WTC11 (cell line): ENCODE results near the gene CD82. TPM values are rescaled to one million over a fixed set of nuclear protein-coding genes. Genes with fewer than 3 reads are reported as not detected.
A peak's percentile ranks its signal among the peaks of the same experiment; 100 is the strongest.

Experiments
- ATAC-seq: fragments of 200-7000 bp; cut with Tn5 transposase; 2 replicates; pipeline ENCODE4 v1.10.0; 2021; ENCODE audit warnings: mild to moderate bottlenecking, moderate library complexity
- CTCF ChIA-PET: fragments of 300-600 bp; sonication (Branson Sonifier 250); formaldehyde crosslinking; loops from one replicate; lab custom pipeline; 2021; ENCODE audit warnings: antibody characterized with exemption; lab: Charles Lee
- POLR2A ChIA-PET: fragments of 350-600 bp; sonication (Branson Sonifier 250); formaldehyde crosslinking; loops from one replicate; lab custom pipeline; 2021; ENCODE audit warnings: antibody characterized with exemption; lab: Charles Lee
- DNase-seq: peaks from one replicate; pipeline ENCODE4 v3.0.0; 2021; ENCODE audit warnings: low spot score
- H3K27ac Mint-ChIP-seq: 2 replicates; pipeline ENCODE4 v1.8.0; 2021; ENCODE audit warnings: mixed read lengths
- H3K27me3 Mint-ChIP-seq: 2 replicates; pipeline ENCODE4 v1.8.0; 2021; ENCODE audit warnings: low read depth, mild to moderate bottlenecking, moderate library complexity, mixed read lengths
- H3K36me3 Mint-ChIP-seq: 2 replicates; pipeline ENCODE4 v1.8.0; 2021; ENCODE audit warnings: mixed read lengths
- H3K4me1 Mint-ChIP-seq: 2 replicates; pipeline ENCODE4 v1.8.0; 2022; ENCODE audit warnings: mixed read lengths
- H3K4me3 Mint-ChIP-seq: 2 replicates; pipeline ENCODE4 v1.8.0; 2021; ENCODE audit warnings: mild to moderate bottlenecking, moderate library complexity, mixed read lengths
- H3K9me3 Mint-ChIP-seq: 2 replicates; pipeline ENCODE4 v1.8.0; 2021; ENCODE audit warnings: mixed read lengths
- AFF4 ChIP-seq: sonication (generic); formaldehyde crosslinking; IDR thresholded peaks from 2 replicates; pipeline ENCODE4 v1.8.1; 2023; ENCODE audit warnings: mild to moderate bottlenecking, missing genetic modification reagents, borderline replicate concordance
- ATF2 ChIP-seq: sonication (generic); formaldehyde crosslinking; IDR thresholded peaks from 2 replicates; pipeline ENCODE4 v1.8.1; 2022; ENCODE audit warnings: low read depth, missing genetic modification reagents, borderline replicate concordance
- CREB1 ChIP-seq: sonication (generic); formaldehyde crosslinking; IDR thresholded peaks from 2 replicates; pipeline ENCODE4 v1.8.0; 2023; ENCODE audit warnings: mild to moderate bottlenecking, missing genetic modification reagents
- CTCF ChIP-seq: fragments of 200-600 bp; IDR thresholded peaks from 2 replicates; pipeline ENCODE4 v1.8.0; 2022; ENCODE audit warnings: antibody characterized with exemption
- ELF4 ChIP-seq: sonication (generic); formaldehyde crosslinking; IDR thresholded peaks from 2 replicates; pipeline ENCODE4 v1.8.1; 2022; ENCODE audit warnings: low read depth, mild to moderate bottlenecking, moderate library complexity, missing genetic modification reagents
- ERG ChIP-seq: fragments of 250-450 bp; sonication (Bioruptor Pico); IDR thresholded peaks from 2 replicates; pipeline ENCODE4 v1.8.0; 2021; ENCODE audit warnings: mild to moderate bottlenecking
- ESRRA ChIP-seq: sonication (generic); formaldehyde crosslinking; IDR thresholded peaks from 2 replicates; pipeline ENCODE4 v1.8.1; 2022; ENCODE audit warnings: mild to moderate bottlenecking, missing genetic modification reagents, borderline replicate concordance
- FOXJ3 ChIP-seq: sonication (generic); formaldehyde crosslinking; IDR thresholded peaks from 2 replicates; pipeline ENCODE4 v1.9.0; 2021; ENCODE audit warnings: missing genetic modification reagents, mild to moderate bottlenecking, borderline replicate concordance
- FOXK1 ChIP-seq: sonication (generic); formaldehyde crosslinking; IDR thresholded peaks from 2 replicates; pipeline ENCODE4 v1.8.0; 2022; ENCODE audit warnings: mild to moderate bottlenecking, moderate library complexity, missing genetic modification reagents
- GTF2I ChIP-seq: fragments of 250-450 bp; sonication (Bioruptor Pico); conservative IDR thresholded peaks from 2 replicates; pipeline ENCODE4 v1.4.0; 2021; ENCODE audit warnings: mild to moderate bottlenecking
- IRF2 ChIP-seq: sonication (generic); formaldehyde crosslinking; IDR thresholded peaks from 2 replicates; pipeline ENCODE4 v1.8.0; 2022; ENCODE audit warnings: low read depth, missing genetic modification reagents, borderline replicate concordance
- MYBL2 ChIP-seq: sonication (generic); formaldehyde crosslinking; IDR thresholded peaks from 2 replicates; pipeline ENCODE4 v1.8.1; 2023; ENCODE audit warnings: mild to moderate bottlenecking, moderate library complexity, missing genetic modification reagents
- SP1 ChIP-seq: sonication (generic); formaldehyde crosslinking; conservative IDR thresholded peaks from 2 replicates; pipeline ENCODE4 v1.8.1; 2022; ENCODE audit warnings: missing genetic modification reagents
- STAT6 ChIP-seq: sonication (generic); formaldehyde crosslinking; conservative IDR thresholded peaks from 2 replicates; pipeline ENCODE4 v1.8.1; 2023; ENCODE audit warnings: mild to moderate bottlenecking, low read depth, missing genetic modification reagents, moderate library complexity
- TCF7 ChIP-seq: sonication (generic); formaldehyde crosslinking; IDR thresholded peaks from 2 replicates; pipeline ENCODE4 v1.8.0; 2022; ENCODE audit warnings: mild to moderate bottlenecking, low read depth, missing genetic modification reagents, moderate library complexity
- USF1 ChIP-seq: sonication (generic); formaldehyde crosslinking; IDR thresholded peaks from 2 replicates; pipeline ENCODE4 v1.8.0; 2022; ENCODE audit warnings: mild to moderate bottlenecking, missing genetic modification reagents
- ZNF121 ChIP-seq: sonication (generic); formaldehyde crosslinking; IDR thresholded peaks from 2 replicates; pipeline ENCODE4 v1.8.0; 2023; ENCODE audit warnings: missing genetic modification reagents
- ZNF232 ChIP-seq: sonication (generic); formaldehyde crosslinking; IDR thresholded peaks from 2 replicates; pipeline ENCODE4 v1.8.0; 2022; ENCODE audit warnings: mild to moderate bottlenecking, missing genetic modification reagents
- total RNA-seq: library from RNA; stranded (reverse); gene quantifications from 3 replicates; pipeline ENCODE4 v1.2.3, GENCODE V29; 2021

Gene CD82
- total RNA-seq, 1 experiment from 2014 or later = 15.5 TPM

GRCh38 chr11:44595964-44596381 is 30.5 kb downstream of the CD82 start:
- Mint-ChIP-seq H3K36me3 (no peaks in the 10 kb centered on the region), H3K27ac (no peak overlapping the region), H3K4me1 (peaks cover 21% of the 10 kb centered on the region)
- no peak for ATAC-seq
- POLR2A ChIA-PET = no interaction called here
- TF ChIP-seq IRF2 (CRISPR knock-in tag) = no peak
- TF ChIP-seq ATF2 (CRISPR knock-in tag) = no peak
- no peak for TF ChIP-seq ZNF232 (CRISPR knock-in tag)
- TF ChIP-seq CTCF = no peak
- TF ChIP-seq TCF7 (CRISPR knock-in tag) = no peak
- no peak for TF ChIP-seq STAT6 (CRISPR knock-in tag)
- no peak for TF ChIP-seq FOXJ3
- no peak for TF ChIP-seq FOXK1
- TF ChIP-seq ERG (CRISPR knock-in tag) = no peak
- TF ChIP-seq, all 79 proteins: peak for 0
- DNase-seq = no peak
- H3K9me3 Mint-ChIP-seq = no peaks in the 10 kb centered on the region
- no peak overlapping the region for H3K4me3 Mint-ChIP-seq
- CTCF ChIA-PET = interaction anchor here (0.8 to 2.1 kb wide), 8 partner anchors 19 to 341 kb away, joined by 3 to 9 read pairs (median 4); partner anchors contain the start of gene CD82
- H3K27me3 Mint-ChIP-seq = no peaks in the 10 kb centered on the region

GRCh38 chr11:44596525-44597276 is 31.2 kb downstream of the CD82 start:
- Mint-ChIP-seq H3K4me3 (no peak overlapping the region), H3K27me3 (no peaks in the 10 kb centered on the region), H3K36me3 (no peaks in the 10 kb centered on the region), H3K27ac (peak overlapping the region; percentile 23; the same call in 1 of the 2 replicates), H3K9me3 (no peaks in the 10 kb centered on the region), H3K4me1 (peaks cover 26% of the 10 kb centered on the region)
- POLR2A ChIA-PET = no interaction called here
- no peak for DNase-seq
- CTCF ChIA-PET = interaction anchor here (0.8 to 2.1 kb wide), 10 partner anchors 18 to 340 kb away, joined by 3 to 9 read pairs (median 4); partner anchors contain the start of gene CD82
- TF ChIP-seq GTF2I (CRISPR knock-in tag) (no peak), ERG (CRISPR knock-in tag) (no peak), MYBL2 (CRISPR knock-in tag) (no peak), CREB1 (CRISPR knock-in tag) (no peak), AFF4 (no peak), ZNF121 (CRISPR knock-in tag) (no peak), ESRRA (CRISPR knock-in tag) (no peak), USF1 (CRISPR knock-in tag) (no peak), ELF4 (no peak), SP1 (CRISPR knock-in tag) (no peak)
- peak; percentile 31 for ATAC-seq
